BE2C (cell line): ENCODE results near the gene EIF2D. TPM values are rescaled to one million over a fixed set of nuclear protein-coding genes. Genes with fewer than 3 reads are reported as not detected.

Experiments used
- DNase-seq: peaks from one replicate; pipeline ENCODE4 v3.0.0-alpha.2; 2020
- H3K27me3 ChIP-seq: fragments of 250-450 bp; sonication (Bioruptor Pico); 2 replicates; pipeline ENCODE4 v1.5.1; 2020; ENCODE audit warnings: mild to moderate bottlenecking
- H3K36me3 ChIP-seq: fragments of 250-450 bp; sonication (Bioruptor Pico); 2 replicates; pipeline ENCODE4 v1.5.1; 2020; ENCODE audit warnings: mild to moderate bottlenecking
- H3K4me1 ChIP-seq: fragments of 250-450 bp; sonication (Bioruptor Pico); 2 replicates; pipeline ENCODE4 v1.5.1; 2020
- H3K4me3 ChIP-seq: 2 replicates; pipeline ENCODE4 v1.5.1; 2011; ENCODE audit warnings: low read depth, low read length
- H3K9me3 ChIP-seq: fragments of 250-450 bp; sonication (Bioruptor Pico); 2 replicates; pipeline ENCODE4 v1.5.1; 2020
- polyA plus RNA-seq: library from polyadenylated mRNA; unstranded; fragments of >200 nt; gene quantifications from one replicate; pipeline ENCODE4 v1.2.1, GENCODE V29; 2012; ENCODE audit warnings: low read depth, missing spikeins; ENCODE audit not compliant: insufficient read length, insufficient read depth
- TF ChIP-seq, protein P1 (sequence below): IDR thresholded peaks from 2 replicates; pipeline ENCODE4 v1.5.1; 2012; ENCODE audit warnings: mild to moderate bottlenecking, low read depth, low read length

Gene EIF2D
- 24.4 TPM for polyA plus RNA-seq

DNA sequence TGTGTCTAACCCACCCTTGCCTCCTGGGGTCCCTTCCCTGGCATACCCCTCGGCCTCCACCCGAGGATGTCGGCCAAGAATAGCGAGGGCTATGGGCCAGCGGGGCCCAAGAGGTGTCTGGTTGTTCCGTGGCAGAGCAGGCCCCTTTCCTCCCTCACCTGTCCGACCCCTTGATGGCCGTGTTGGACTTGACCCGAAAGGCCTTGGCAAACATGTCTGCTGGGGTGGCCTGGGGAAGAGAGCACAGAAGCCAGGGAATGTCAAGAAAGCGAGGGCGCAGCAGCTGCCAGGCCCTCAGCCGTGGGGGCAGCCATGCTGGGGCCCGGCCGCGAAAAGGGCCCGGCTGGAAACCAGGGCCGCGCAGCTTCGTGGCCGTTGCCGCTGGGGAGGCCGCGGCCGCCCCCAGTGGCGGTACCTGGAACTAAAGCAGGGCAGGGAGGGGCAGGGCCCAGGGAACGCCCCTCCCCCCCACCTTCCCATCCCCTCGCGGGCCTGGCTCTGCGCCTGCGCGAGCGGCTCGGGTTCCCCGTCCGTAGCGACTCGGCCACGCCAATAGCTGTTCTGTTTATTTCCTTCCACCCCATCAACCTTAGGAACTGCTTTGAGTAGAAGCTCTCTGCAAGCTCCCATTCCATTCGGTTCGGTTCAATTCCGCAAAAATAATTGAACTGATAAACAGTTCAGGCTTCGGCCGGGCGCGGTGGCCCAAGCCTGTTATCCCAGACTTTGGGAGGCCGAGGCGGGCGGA, at the start of gene EIF2D:
Gene EIF2D (minus strand): TSS at position 337 of the 748 bp plus-strand sequence. CDS start 123 bp downstream, at position 214.
- TF ChIP-seq, protein P1, sequence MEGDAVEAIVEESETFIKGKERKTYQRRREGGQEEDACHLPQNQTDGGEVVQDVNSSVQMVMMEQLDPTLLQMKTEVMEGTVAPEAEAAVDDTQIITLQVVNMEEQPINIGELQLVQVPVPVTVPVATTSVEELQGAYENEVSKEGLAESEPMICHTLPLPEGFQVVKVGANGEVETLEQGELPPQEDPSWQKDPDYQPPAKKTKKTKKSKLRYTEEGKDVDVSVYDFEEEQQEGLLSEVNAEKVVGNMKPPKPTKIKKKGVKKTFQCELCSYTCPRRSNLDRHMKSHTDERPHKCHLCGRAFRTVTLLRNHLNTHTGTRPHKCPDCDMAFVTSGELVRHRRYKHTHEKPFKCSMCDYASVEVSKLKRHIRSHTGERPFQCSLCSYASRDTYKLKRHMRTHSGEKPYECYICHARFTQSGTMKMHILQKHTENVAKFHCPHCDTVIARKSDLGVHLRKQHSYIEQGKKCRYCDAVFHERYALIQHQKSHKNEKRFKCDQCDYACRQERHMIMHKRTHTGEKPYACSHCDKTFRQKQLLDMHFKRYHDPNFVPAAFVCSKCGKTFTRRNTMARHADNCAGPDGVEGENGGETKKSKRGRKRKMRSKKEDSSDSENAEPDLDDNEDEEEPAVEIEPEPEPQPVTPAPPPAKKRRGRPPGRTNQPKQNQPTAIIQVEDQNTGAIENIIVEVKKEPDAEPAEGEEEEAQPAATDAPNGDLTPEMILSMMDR, result peak; percentile 86
- Histone ChIP-seq H3K9me3 (no peaks in the 10 kb centered on the region), H3K4me3 (peak within 1 kb of the TSS; percentile 93), H3K27me3 (no peaks in the 10 kb centered on the region), H3K36me3 (peaks cover 8% of the 10 kb centered on the region; the same call in 1 of the 2 replicates), H3K4me1 (no peaks in the 10 kb centered on the region)
- peak; percentile 96 for DNase-seq

DNA sequence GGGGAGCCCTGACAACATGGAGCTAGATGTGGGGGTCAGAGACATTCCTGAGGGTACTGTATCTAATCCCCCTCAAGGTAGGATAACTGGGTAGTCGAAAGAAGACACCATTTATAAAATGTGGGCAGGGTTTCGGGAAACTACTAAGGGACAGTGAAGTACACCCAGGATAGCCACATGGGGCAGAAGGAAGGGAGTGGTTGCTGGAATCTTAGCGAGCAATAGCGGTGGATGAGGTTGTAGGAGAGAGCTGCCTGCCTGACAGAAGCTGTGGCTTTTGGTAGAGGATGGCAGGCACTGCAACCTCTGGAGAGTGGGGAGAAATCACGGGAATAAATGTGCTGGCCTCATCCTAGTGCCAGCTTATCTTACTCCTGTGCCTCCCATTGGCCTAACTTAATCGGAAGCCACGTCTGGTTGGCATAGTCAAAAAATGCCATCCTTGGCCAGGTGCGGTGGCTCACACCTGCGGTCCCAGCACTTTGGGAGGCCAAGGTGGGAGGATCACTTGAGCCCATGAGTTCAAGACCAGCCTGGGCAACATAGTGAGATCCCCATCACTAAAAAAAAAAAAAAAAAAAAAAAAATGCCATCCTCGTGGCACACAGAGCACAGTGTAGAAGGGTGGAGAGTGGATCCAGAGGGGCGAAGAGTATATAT, 49.0 kb upstream of the EIF2D start:
- Histone ChIP-seq H3K9me3 (no peaks in the 10 kb centered on the region), H3K36me3 (no peaks in the 10 kb centered on the region), H3K4me1 (no peaks in the 10 kb centered on the region), H3K4me3 (no peak overlapping the region), H3K27me3 (0 out of 2 replicates have a peak, but pooled peaks cover 3% of the 10 kb centered on the region)
- DNase-seq, result no peak
- TF ChIP-seq, protein P1, result no peak

DNA sequence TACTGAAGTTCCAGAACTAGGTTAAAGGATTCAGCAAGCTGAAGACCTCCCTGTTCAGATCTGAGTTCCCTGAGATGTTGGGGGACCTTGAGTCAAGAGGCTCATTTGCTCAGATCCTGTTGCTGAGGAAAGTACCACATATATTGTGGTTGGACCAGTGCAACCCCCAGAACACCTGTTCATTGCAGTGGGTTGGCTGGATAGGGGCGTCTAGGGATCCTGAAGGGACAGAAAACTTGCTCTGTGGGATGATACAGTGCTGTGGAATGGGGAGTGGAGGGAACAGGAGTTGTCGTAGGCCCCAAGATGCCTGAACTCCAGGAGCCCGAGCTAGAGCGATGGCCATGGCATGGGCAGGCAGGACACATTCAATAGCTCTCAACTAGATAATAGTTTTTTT, 47.9 kb upstream of the EIF2D start:
- H3K9me3 ChIP-seq, result no peaks in the 10 kb centered on the region
- 0 out of 2 replicates have a peak, but pooled peaks cover 3% of the 10 kb centered on the region for H3K27me3 ChIP-seq
- peaks cover 5% of the 10 kb centered on the region; the same call in 1 of the 2 replicates for H3K4me1 ChIP-seq
- DNase-seq, result no peak
- H3K36me3 ChIP-seq, result no peaks in the 10 kb centered on the region
- H3K4me3 ChIP-seq, result no peak overlapping the region
- TF ChIP-seq, protein P1, result no peak

DNA sequence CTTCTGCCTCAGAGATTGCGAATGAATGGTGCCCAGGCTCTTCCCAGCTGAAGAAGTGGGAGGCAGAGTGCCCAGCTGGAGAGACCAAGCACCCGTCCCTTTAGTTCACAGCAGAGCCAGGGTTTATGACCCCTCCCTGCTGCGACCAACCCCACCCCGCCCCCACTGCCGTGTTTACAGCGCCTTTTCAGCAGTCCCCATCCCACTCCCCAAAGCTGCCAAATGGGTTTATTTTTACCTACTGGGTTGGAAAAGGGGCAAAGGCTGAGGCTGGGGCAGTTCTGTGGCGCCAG, 46.7 kb upstream of the EIF2D start:
- DNase-seq, result no peak
- Histone ChIP-seq H3K9me3 (no peaks in the 10 kb centered on the region), H3K4me3 (no peak overlapping the region), H3K36me3 (no peaks in the 10 kb centered on the region), H3K4me1 (peaks cover 12% of the 10 kb centered on the region), H3K27me3 (0 out of 2 replicates have a peak, but pooled peaks cover 3% of the 10 kb centered on the region)
- TF ChIP-seq, protein P1, result no peak

DNA sequence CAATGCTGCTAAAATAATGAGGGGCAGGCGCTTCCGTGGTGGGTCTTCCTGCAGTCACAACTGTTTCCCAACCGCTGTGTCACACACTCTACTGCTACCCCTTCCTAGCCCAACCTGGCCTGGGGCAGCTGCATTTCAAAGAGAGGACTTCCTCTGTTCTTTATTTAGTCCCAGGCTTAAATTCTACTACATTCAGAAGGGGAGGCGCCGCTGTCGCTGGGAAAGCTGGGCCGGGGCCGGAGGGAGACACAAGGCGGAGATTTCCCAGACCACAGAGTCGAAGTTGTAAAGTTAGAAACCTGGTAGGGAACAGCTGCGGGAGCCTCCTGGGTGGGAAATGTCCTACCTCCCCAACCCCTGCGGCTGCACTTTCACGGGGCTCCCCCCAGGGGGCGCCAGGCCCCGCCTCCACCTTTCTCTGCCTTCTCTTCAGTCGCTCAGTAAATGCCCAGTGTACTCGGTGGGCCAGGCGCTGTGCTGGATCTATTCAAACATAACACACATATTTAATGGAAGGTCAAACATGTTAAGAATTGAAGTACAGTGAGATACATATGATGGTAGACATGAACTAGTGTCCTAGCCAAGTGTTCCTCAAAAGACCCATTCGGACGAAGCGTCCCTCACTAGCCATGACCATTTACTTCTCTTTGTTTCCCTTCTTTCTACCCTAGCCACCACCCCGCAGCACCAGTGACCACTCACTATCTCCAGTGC, 46.2 kb upstream of the EIF2D start:
- peak; percentile 28 for DNase-seq
- H3K4me3 ChIP-seq, result no peak overlapping the region
- TF ChIP-seq, protein P1, result peak; percentile 69
- peaks cover 12% of the 10 kb centered on the region for H3K4me1 ChIP-seq
- H3K27me3 ChIP-seq, result 0 out of 2 replicates have a peak, but pooled peaks cover 3% of the 10 kb centered on the region
- no peaks in the 10 kb centered on the region for H3K36me3 ChIP-seq
- H3K9me3 ChIP-seq, result no peaks in the 10 kb centered on the region
